HG02981 (cell line): ENCODE measurements around the gene IL9R.
A peak's percentile ranks its signal among the peaks of the same experiment; 100 is the strongest.
"Not testable (repeated sequence)": the region's sequence is repeated elsewhere in the genome, so short reads cannot be mapped to it uniquely, and the experiment has no call there.

Experiments
- ATAC-seq: cut with Tn5 transposase; IDR thresholded peaks from one replicate; pipeline ENCODE4 v1.9.1; 2021; ENCODE audit warnings: mild to moderate bottlenecking, moderate library complexity; ENCODE audit not compliant: unreplicated experiment

Gene IL9R

GRCh38 chrX:155998116-155998515 is 620 bp downstream of the IL9R start:
- no peak for ATAC-seq

- no peak for ATAC-seq
Observed at GRCh38 chrX:155998761-155999510, 1.4 kb downstream of the IL9R start.

GRCh38 chrX:155999751-156000150 is 2.3 kb downstream of the IL9R start:
- ATAC-seq, result not testable (repeated sequence)

GRCh38 chrX:156000361-156000926 is 2.9 kb downstream of the IL9R start:
- ATAC-seq, result no peak

GRCh38 chrX:156001001-156001666 is 3.6 kb downstream of the IL9R start:
- no peak for ATAC-seq

- ATAC-seq, result no peak
Observed at GRCh38 chrX:156001667-156002021, 4.1 kb downstream of the IL9R start.

- ATAC-seq, result no peak
Observed at GRCh38 chrX:156002507-156002906, 5.0 kb downstream of the IL9R start.

- no peak for ATAC-seq
Observed at GRCh38 chrX:156003486-156004185, 6.1 kb downstream of the IL9R start.

- no peak for ATAC-seq
Observed at GRCh38 chrX:156004256-156004655, 6.8 kb downstream of the IL9R start.

GRCh38 chrX:156004740-156005139 is 7.2 kb downstream of the IL9R start:
- no peak for ATAC-seq

GRCh38 chrX:156005144-156005543 is 7.6 kb downstream of the IL9R start:
- ATAC-seq, result no peak

GRCh38 chrX:156006468-156006867 is 9.0 kb downstream of the IL9R start:
- ATAC-seq, result not testable (repeated sequence)

GRCh38 chrX:156008379-156008778 is 10.9 kb downstream of the IL9R start:
- not testable (repeated sequence) for ATAC-seq

GRCh38 chrX:156008915-156009314 is 11.4 kb downstream of the IL9R start:
- no peak for ATAC-seq

- ATAC-seq, result not testable (repeated sequence)
Observed at GRCh38 chrX:156009691-156010090, 12.2 kb downstream of the IL9R start.

- ATAC-seq, result peak; percentile 65
Observed at GRCh38 chrX:156013286-156013953, 15.9 kb downstream of the IL9R start.

- ATAC-seq, result not testable (repeated sequence)
Observed at GRCh38 chrX:156019846-156020245, 22.4 kb downstream of the IL9R start.

- ATAC-seq, result not testable (repeated sequence)
Observed at GRCh38 chrX:156023002-156023401, 25.5 kb downstream of the IL9R start.

GRCh38 chrX:156024949-156025492 is 27.5 kb downstream of the IL9R start:
- not testable (repeated sequence) for ATAC-seq

GRCh38 chrX:156028653-156029237 is 31.2 kb downstream of the IL9R start:
- not testable (repeated sequence) for ATAC-seq
